Gastroesophageal sphincter (tissue), 4 donors: ENCODE measurements around the gene AGFG1. TPM values are rescaled to one million over a fixed set of nuclear protein-coding genes. Genes with fewer than 3 reads are reported as not detected.

Source experiments
- ATAC-seq: fragments of 150-250 bp; one replicate; pipeline ENCODE4 v1.9.1; 2016; ENCODE audit warnings: mild to moderate bottlenecking, moderate library complexity
- H3K27ac ChIP-seq, 4 donors: fragments of 200-600 bp; sonication (generic) in 3 of 4; 1 replicate in 3 of 4; 2 replicates in 1 of 4; pipeline ENCODE4 v1.5.1; 2016 to 2019
- H3K27me3 ChIP-seq: fragments of 200-600 bp; sonication (generic); one replicate; pipeline ENCODE4 v1.5.1; 2019
- H3K36me3 ChIP-seq, 2 donors: fragments of 200-600 bp; sonication (generic); one replicate each; pipeline ENCODE4 v1.5.1; 2019; ENCODE audit warnings: control low read depth in 1 of 2
- H3K4me1 ChIP-seq, 3 donors: fragments of 200-600 bp; sonication (generic); 1 replicate in 2 of 3; 2 replicates in 1 of 3; pipeline ENCODE4 v1.5.1; 2016 to 2019; ENCODE audit warnings: control low read depth in 2 of 3
- H3K4me3 ChIP-seq, 2 donors: fragments of 200-600 bp; sonication (generic); one replicate each; pipeline ENCODE4 v1.5.1; 2019; ENCODE audit warnings: mild to moderate bottlenecking in 1 of 2, moderate library complexity in 1 of 2
- H3K9me3 ChIP-seq, 3 donors: fragments of 200-600 bp; sonication (generic); one replicate each; pipeline ENCODE4 v1.5.1; 2017 to 2019; ENCODE audit warnings: control low read depth in 2 of 3
- CTCF ChIP-seq, 4 experiments: fragments of 200-600 bp in 2 of 4; fragments of 450-650 bp in 2 of 4; sonication (generic) in 1 of 4; IDR thresholded peaks; one replicate each; pipeline ENCODE4 v1.5.1; 2017 to 2019; ENCODE audit warnings: antibody characterized with exemption in 4 of 4, mild to moderate bottlenecking in 2 of 4, moderate library complexity in 2 of 4
- EP300 ChIP-seq: sonication (generic); formaldehyde crosslinking; IDR thresholded peaks from one replicate; pipeline ENCODE4 v1.6.1; 2017; ENCODE audit warnings: antibody characterized with exemption, mild to moderate bottlenecking
- POLR2A ChIP-seq, 2 donors: fragments of 450-650 bp; IDR thresholded peaks; one replicate each; pipeline ENCODE4 v1.6.1; 2017; ENCODE audit warnings: antibody characterized with exemption in 2 of 2, mild to moderate bottlenecking in 2 of 2, moderate library complexity in 1 of 2
- POLR2AphosphoS5 ChIP-seq: sonication (generic); formaldehyde crosslinking; IDR thresholded peaks from one replicate; pipeline ENCODE4 v1.6.1; 2017; ENCODE audit warnings: antibody characterized with exemption
- WGBS, 2 donors: methylation state at CpG; one replicate each; pipeline ENCODE4 v1.1.5; 2018; ENCODE audit warnings: low coverage in 1 of 2; 5-methylcytosine and 5-hydroxymethylcytosine counted together
- total RNA-seq, 4 donors: library from RNA; depleted of rRNA; stranded (reverse); fragments of >200 nt; gene quantifications; one replicate each; pipeline ENCODE4 v1.1.0, GENCODE V29; 2016

AGFG1 gene
- total RNA-seq, 4 donors from 2014 or later: 26.0 to 73.1 (median 53.0) TPM

- WGBS, 2 donors: 43 to 59% methylated on average over 7 of the region's 7 CpGs
- TF ChIP-seq POLR2AphosphoS5 (no peak), POLR2A (IDR thresholded peaks at IDR 0.05) (no peak), EP300 (no peak), CTCF (IDR thresholded peaks at IDR 0.05) (no peak)
- Histone ChIP-seq H3K27me3 (no peaks in the 10 kb centered on the region), H3K4me1 (no peaks in the 10 kb centered on the region), H3K4me3 (no peak overlapping the region), H3K9me3 (no peaks in the 10 kb centered on the region), H3K27ac (peak overlapping the region in 1 of 4 donors; percentile 20), H3K36me3 (no peaks in the 10 kb centered on the region)
- no peak for ATAC-seq
These were observed 24.4 kb upstream of the AGFG1 start for GRCh38 chr2:227447606-227448005.

GRCh38 chr2:227450311-227450841 lies 21.6 kb upstream of the AGFG1 start:
- Histone ChIP-seq H3K9me3 (no peaks in the 10 kb centered on the region), H3K36me3 (no peaks in the 10 kb centered on the region), H3K4me3 (no peak overlapping the region), H3K27ac (no peak overlapping the region), H3K27me3 (no peaks in the 10 kb centered on the region), H3K4me1 (no peaks in the 10 kb centered on the region)
- no peak for ATAC-seq
- TF ChIP-seq EP300 (no peak), POLR2AphosphoS5 (no peak), CTCF (IDR thresholded peaks at IDR 0.05) (no peak)
- WGBS, 2 donors: 40 to 64% methylated on average over 4 to 5 of the region's 5 CpGs

GRCh38 chr2:227450926-227451654 lies 20.9 kb upstream of the AGFG1 start:
- TF ChIP-seq EP300 (no peak), CTCF (IDR thresholded peaks at IDR 0.05) (no peak), POLR2AphosphoS5 (no peak), POLR2A (IDR thresholded peaks at IDR 0.05) (no peak)
- Histone ChIP-seq H3K27me3 (no peaks in the 10 kb centered on the region), H3K36me3 (no peaks in the 10 kb centered on the region), H3K27ac (no peak overlapping the region), H3K4me3 (no peak overlapping the region), H3K4me1 (no peaks in the 10 kb centered on the region), H3K9me3 (no peaks in the 10 kb centered on the region)
- WGBS, 2 donors: 25 to 66% methylated on average over 3 to 5 of the region's 5 CpGs
- ATAC-seq: peak; percentile 84

GRCh38 chr2:227451655-227451992 lies 20.3 kb upstream of the AGFG1 start:
- Histone ChIP-seq H3K36me3 (no peaks in the 10 kb centered on the region), H3K27ac (no peak overlapping the region), H3K9me3 (no peaks in the 10 kb centered on the region), H3K4me3 (no peak overlapping the region), H3K27me3 (no peaks in the 10 kb centered on the region), H3K4me1 (no peaks in the 10 kb centered on the region)
- no peak for ATAC-seq
- TF ChIP-seq POLR2AphosphoS5 (no peak), EP300 (no peak), POLR2A (IDR thresholded peaks at IDR 0.05) (no peak), CTCF (IDR thresholded peaks at IDR 0.05) (no peak)

- no peak for ATAC-seq
- TF ChIP-seq POLR2AphosphoS5 (no peak), EP300 (no peak), POLR2A (IDR thresholded peaks at IDR 0.05) (no peak), CTCF (IDR thresholded peaks at IDR 0.05) (no peak)
- Histone ChIP-seq H3K4me3 (no peak overlapping the region), H3K9me3 (no peaks in the 10 kb centered on the region), H3K27ac (no peak overlapping the region), H3K4me1 (no peaks in the 10 kb centered on the region), H3K27me3 (no peaks in the 10 kb centered on the region), H3K36me3 (no peaks in the 10 kb centered on the region)
- 100% methylated on average over 1 of the region's 1 CpG for WGBS, 2 donors
These were observed 18.1 kb upstream of the AGFG1 start for GRCh38 chr2:227453810-227454209.
